Stimulated activated CD8-positive, alpha-beta memory T cell treated with anti-CD3 and anti-CD28 coated beads, Interleukin-7, amount 100 ng/mL, for 24 hours (primary cell): ENCODE results near the gene PDE4B.

Experiments
- DNase-seq: peaks from one replicate; pipeline ENCODE4 v3.0.0-alpha.2; 2020; ENCODE audit warnings: low read depth

Gene PDE4B

DNA sequence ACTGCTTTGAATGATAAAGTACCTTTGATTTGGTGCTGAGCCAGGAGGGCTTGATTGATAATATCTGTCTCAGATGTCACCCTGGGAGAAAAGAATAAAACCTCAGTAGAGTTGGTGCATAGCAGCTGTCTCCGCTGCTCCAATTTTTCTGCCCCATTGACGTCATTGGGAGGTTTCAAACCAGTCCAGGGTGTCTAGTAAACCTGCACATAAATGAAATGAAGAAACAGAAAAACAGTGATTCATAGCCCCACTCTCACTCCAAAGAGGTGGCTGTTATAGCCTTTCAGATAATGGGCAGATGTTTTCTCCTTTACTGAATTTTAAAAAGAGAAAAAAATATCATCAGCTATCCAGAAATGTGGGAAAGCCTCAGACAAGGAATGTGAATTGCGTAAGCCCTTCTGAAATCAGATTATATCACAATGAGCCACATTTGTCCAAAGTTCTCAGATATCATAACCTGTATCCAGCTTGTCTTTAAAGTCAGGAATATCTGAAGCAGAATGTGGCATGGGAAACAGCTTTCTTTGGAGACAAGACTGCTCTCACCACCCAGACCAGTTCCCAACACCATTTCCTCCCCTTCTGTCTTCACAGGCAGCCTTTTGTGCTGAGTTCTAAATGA, 390.0 kb downstream of the PDE4B start:
- DNase-seq, result no peak

DNA sequence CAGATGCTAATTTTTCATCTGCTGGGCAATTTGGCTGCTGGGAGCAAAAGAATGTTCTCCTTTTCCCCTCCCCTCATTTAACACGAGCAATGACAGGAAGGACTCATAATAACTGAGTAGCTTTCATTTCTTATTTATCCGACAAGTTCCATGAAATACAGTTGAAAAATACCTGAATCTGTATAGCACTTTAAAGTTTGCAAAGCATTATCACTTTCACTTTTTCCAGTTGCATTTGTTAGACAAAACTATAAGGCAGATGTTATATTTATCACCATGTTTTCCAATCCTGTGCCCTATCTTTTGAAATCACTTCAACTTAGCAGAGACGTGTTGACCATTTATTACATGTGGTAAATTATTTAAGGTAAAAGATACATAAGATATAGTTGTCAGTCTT, 390.7 kb downstream of the PDE4B start:
- DNase-seq, result no peak

DNA sequence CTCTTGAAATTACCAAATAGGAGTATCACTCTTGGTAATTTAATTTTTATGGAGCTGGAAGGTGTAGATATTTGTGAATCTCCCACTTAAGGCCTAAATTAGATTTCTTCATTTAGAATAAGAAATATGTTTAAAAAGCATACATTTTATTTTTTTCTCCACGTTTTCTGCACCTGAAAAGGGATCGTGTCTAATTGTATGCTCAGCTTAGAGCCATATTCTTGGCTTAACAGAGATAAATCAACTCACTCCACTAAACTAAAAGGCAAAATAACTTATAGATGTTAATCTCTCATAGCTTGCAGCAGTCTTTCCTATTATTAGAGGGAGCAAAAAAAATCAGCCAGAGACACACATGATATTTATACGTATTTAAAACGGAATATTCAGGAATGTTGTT, 404.4 kb downstream of the PDE4B start:
- no peak for DNase-seq

DNA sequence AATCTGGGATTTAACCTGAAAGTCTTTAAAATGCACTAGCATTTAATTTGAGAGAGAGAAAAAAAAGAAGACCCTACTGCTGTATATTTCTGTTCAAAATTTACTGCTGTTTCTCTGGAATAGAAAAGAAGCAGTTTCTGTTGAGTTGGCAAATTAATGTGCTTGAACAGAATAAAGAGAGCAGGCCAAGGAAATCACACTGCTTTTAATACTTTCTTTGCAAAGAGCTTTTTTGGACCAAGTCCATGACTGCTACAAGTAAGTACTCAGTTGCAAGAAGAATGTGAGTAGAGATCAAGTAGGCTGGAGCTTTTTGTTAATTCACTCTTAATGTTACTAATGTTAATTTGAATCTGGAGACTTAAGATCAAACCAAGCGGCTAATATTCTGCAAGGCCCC, 405.1 kb downstream of the PDE4B start:
- no peak for DNase-seq

DNA sequence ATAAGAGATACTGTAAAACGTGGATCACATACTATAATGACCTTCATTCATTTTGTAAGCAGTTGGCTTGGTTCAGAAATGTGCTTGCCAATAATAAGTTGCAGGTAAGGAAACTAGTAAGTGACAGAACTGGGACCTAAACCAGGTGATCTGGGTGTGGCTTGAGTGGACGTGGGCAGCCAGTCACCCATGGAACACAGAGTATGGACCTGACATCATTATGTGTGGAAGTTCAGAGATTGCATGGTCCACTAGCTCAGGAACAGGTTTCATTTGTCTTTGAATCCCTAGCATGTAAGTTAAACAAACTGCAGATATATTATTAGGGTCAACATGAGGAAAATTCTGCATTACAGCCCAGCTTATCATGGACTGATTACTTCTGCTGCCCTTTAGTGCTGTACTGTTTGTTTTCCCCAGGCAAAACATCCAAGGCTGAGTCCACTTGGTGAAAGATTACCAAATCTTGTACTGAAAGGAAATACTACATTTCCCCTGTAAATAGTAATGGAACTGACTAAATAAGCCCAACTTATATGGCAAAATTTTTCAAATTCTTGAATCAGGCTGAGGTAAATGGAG, 414.0 kb downstream of the PDE4B start:
- DNase-seq, result no peak

DNA sequence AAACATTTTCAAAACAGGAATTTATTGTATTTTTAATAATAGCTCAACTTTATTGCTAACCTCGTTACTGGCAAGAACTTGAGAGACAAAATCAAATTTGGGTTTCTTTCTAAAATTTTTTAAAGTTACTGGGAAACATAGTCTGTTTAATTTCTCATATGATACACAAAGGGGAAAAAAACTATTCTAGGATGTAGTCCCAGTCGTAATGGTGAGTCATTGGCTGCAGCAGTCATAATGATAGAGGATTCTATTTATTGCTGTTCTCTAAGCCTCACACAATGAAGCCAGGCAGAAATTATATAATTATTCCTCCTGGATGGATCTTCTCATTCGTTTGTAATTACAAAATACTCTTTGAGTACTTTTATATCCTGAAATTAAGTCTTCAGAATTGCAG, 414.8 kb downstream of the PDE4B start:
- DNase-seq, result no peak

DNA sequence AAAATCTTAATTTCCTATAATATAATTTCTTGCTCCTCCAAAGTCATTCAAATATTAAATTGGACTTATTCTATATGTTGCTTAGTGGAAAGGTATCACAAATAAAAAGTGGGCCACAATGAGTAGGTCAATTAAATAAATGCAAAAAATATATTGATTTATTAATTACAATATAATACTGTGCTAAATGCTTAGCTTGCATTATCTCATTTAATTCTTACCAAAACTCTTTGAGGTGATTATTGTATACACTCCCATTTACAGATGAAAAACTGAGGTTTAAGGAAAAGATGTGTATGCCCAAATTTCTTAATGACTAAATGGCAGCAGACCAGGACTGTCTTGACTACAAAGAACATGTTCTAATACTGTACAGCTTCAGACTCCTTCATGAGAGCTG, 415.9 kb downstream of the PDE4B start:
- no peak for DNase-seq

DNA sequence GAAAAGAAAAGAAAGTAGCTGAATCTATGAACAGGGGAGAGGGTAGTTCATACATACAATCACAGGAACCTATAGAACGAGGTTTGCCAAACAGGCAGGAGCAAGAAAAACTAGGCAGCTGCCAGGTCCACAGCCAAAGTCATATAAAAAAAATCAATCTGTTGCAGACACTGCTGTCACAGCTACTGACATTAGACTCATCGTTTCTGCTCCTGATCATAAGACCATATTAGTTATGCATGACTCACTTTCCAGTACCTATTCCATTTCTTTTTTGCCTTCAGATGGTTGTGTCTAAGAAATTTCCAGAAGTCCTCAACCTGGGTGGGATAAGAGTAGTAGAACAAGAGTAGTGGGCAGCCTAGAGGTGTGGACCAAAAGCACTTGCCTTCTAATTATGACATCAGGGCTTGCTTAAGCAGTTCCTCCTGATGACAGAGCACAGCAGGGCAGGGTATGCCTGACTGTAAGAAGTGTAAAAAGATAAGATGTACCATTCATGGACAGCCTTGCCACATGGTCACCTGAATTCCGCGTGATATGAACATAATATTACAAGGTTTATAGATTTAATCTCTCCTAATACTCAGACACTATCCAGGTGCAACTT, 418.0 kb downstream of the PDE4B start:
- no peak for DNase-seq

DNA sequence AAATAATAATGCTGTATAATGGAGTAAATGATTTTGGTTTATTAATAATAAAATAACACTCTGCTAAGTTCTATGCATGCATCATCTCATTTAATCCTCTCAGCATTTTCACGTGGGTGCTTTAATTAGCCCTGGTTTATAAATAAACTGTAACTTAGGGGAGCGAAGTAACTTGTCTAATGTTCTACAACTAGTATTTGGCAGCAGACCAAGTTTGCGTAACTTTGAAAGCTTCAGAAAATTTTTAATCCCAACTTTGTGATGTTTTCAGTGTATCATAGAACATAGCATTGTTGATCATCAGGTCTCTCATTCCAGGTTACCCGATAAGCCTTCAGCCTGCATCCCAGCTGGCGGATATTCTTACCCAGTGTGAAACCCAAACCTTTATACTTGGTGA, 418.8 kb downstream of the PDE4B start:
- DNase-seq, result no peak

DNA sequence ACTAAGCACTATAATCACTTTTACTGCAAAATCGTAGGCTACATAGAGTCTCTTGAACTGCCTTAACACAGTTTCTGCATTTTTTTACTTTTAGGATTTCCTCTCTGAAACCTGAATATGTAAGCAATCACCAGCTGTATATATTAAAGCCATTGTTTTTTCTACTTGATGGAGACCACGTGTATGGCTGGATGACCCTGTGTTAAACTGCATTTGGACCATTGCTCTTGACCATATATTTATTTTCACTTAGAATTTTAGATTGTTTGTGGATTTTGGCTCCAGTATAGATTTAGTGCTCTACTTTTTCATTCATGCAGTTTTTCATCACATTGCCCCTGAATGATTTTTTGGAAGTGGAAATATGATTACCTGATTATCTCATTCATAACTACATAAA, 420.8 kb downstream of the PDE4B start:
- no peak for DNase-seq

DNA sequence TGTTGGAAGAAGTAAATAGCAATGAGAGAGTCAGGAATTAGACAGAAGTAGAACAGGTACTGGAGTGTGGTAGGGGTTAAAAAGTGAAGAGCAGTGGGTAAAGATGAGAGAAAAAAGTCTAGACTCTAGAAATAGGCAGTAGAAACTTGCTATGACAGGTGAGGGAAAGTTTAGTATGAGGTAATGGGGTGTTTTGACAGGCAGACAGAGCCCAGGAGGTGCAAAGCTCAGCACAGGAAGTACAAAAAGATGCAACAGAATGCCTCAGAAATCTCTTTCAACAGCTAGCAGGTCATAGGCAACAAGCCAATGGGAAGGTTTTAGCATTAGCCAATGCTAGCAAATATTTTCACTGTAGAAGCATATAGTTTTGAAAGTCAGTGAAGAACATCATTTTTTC, 422.2 kb downstream of the PDE4B start:
- DNase-seq, result no peak

DNA sequence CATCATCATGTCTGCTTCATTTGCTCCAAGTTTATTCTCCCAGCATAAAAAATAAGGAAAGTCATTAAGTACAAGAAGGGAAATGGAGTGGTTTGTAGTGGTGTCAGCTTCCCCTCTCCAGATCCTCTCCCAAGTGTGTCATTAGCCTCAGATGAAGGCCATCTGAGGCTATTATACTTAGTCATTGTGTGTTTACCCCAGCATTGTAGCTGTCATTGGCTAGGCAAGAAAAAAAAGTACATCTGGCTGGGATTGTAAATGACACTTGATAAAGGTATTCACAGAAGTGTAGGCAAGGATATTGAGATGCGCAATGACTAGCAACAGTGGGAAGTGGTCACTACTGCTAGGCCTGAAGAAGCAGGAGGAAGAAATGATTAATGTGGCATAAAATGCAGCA, 424.3 kb downstream of the PDE4B start:
- DNase-seq, result no peak

DNA sequence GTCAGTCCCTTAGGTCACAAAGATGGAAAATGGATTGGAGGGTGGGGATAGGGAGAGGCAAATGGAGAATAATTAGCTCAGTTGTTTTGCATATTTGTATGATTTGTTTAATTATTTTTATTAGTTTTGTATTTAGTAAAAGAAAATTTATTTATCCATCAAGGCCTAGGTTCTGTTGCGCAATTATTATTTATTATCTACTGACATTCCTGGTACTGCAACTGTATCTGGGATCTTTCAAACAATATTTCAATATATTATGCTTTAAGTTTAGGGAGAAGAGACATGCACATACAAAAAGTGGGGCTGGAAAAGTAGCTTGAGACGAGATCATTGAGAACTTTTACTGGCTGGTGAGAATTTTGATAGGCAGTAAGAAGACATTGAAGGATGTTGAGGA, 424.9 kb downstream of the PDE4B start:
- no peak for DNase-seq

DNA sequence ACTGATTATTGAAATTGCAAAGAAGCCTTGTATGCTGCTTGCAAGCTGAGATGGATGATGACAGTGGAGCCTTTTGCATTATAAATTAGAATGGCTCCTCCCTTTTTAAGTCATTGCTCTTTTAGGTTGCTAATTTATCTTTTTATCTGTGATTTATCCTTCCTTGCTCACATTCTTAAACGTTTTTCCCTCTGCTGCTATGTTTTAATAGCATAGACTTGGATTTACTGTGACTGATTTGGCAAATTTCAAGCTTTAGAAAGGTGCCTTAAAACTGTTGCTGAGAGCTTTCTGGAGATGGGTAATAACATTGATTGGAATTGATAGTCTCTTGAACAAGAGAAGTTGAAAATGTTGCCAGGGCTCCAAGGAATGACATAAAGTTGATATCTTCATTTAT, 427.8 kb downstream of the PDE4B start:
- no peak for DNase-seq

DNA sequence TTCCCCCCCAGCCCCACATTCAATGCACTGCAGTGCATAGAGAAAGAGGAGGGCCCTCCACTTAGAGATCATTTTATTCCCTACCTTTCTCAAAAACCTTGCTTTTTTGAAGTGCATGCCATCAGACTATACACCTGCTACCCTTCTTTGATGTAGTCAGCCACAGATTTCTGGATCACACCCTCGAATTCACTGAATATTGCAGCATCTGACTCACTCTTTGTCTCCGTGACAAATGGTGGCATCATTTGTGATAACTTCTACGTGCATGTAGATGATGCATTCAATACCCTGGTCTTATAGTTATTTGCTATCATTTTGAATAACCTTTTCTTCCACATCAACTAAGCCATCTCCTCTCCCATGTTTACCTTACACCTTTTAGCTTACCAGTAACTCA, 431.0 kb downstream of the PDE4B start:
- DNase-seq, result no peak

DNA sequence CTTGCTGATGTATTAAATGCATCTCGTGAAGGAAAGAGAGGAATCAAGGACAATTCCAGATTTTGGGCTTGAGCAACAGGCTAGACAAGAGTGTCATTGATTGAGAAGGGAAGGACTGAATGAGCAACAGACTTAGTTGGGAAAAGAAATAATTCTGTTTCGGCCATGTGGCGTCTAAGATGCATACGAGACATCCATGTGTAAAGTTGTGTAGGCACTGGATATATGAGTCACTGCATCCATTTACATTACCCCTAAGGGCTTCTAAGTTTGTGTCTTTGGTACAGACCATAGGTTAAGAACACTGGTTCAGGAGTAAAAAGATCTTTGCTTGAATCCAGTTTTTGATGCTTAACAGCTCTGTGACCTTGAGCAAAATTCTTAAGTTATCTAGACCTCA, 434.3 kb downstream of the PDE4B start:
- no peak for DNase-seq

DNA sequence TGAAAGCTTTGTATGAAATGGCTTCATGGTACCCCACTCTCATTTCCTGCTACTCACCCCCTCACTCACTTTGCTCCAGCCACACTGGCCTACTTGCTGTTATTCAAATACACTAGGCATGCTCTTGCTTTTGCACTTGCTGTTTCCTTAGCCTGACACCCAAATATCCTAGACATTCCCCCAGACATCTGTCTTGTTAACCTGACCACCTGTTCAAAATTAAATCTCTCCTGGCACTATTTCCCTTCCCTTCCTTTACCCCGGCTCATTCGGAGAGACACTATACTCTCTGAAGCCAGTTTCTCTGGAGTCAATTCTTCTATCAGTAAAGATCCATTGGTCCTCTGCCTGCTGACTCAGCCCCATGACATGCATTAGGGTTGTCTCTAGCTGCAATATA, 435.3 kb downstream of the PDE4B start:
- DNase-seq, result no peak

DNA sequence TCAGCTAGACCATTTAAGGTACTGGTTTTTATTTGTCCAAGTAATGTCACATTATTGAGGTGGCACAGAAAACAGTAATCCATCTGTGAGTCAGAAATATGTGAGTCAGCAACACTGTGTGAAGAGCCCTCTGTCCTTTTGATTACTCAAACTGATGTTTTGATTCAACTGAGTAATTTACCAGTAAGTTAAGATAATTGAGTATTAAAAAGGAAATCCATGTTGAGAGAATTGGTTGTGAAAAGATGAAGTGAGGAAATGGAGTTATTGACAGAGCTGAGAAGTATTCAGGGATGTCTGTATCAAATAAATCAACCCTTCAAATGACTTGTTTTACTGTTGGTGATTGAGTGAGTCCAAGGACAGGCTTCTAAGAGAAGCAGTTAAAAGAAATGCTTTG, 438.5 kb downstream of the PDE4B start:
- no peak for DNase-seq

DNA sequence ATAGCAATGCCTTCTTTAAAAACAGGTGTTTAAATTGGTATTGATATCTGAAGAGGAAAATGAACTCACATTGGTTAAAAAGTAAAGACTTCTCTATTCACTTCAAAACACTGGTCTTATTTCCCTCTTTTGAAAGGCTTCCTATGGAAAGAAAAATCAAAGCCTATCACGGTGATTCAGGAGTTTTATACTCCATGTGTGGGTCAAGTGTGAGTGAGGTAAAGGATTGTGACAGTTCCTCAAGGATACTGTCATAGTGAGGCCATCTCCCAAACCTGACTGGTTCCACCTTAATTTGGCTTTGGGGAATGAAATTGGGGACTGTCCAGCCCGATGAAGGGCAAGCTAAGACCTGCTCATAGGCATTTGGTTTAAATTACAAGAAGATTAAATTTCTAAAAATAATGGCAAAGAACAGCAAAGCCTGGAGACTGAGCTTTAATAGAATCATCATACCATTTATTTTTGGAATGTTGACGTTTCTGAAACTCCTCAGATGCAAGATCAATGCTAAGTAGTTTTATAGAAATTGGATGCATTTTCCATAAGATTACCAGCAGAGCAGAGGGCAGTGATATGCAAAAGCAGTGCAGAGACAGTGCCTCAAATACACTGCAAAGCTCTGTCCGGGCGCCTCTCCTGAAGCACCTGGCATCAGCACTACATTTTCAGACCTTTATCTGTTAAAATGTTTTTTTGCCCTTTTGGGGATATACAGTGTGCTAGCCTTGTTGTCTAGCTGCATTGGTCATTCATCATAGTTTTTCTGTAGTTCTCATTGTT, 439.2 kb downstream of the PDE4B start:
- DNase-seq, result no peak

DNA sequence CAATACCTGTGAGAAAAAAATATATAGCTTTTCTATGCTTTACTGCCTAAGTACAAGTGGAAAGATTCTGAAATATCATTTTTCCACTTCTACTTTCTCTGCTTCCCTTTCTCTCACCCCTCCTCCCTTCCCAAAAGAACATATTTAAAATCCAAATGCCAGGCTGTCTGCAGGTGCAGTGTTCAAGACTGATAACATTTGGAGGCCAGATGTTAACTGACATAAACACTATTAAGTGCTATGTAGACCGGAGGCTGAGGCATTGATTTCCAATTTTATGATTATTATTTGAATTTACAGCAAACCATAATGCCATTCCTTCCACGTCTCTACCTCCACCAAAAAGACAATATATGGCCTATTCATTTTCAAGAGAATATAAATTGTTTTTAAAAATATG, 444.3 kb downstream of the PDE4B start:
- DNase-seq, result no peak

DNA sequence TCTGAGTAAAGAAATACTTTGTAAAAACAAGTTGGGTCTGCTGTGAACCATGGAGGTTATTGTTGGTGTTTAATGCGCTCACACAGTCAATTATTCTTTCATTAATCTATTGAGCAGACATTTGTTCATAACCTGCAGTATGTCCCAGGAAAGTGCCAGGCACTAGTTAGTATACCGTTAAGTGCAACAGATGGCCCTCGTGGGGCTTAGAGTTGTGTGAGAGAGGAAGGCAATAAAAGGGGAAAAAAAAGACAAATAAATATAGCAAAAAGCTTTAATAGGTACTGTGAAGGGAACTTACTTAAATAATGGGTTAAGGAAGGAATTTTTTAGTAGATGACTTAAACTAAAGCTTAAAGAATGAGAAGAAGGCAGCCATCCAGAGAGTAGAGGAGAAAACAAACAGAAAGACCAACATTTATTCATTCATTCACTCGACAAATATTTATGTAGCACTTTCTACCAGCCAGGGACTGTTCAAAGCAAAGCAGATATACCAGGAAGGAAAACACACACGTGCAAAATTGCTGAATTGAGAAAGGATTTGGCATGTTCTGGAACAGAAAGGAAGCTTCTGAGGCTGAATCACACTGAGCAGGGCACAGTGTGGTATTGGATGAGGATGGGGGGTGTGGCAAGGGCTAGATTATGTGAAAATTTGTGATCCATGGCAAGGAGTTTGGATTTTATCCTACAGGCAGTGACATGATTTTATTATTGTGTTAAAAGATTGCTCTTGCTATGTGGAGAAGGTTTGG, 445.2 kb downstream of the PDE4B start:
- no peak for DNase-seq

DNA sequence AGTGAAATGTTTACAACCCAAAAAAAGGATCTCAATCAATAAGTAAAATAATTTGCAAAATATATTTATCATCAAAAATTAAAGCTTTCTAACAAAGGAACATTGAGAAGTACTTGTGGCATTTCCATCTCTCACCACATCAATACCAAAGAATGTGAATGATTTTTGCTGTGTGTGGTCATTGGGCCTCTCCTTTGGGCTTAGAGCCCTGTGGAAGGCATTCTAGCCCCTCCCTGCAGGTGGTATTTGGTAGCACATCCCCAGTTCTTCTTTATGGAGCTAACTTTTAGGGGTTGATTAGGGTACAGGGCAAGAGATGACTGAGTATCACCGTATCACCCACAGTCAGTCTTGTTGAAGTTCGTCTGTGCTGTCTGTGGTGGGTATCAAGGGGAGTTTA, 447.1 kb downstream of the PDE4B start:
- DNase-seq, result no peak
